GM18870 (cell line): Measurements from ENCODE around the gene BUB1B.
"Not testable (repeated sequence)": the region's sequence is repeated elsewhere in the genome, so short reads cannot be mapped to it uniquely, and the experiment has no call there.

Source experiments
- ATAC-seq: cut with Tn5 transposase; IDR thresholded peaks from one replicate; pipeline ENCODE4 v1.9.1; 2021; ENCODE audit warnings: moderate library complexity; ENCODE audit not compliant: unreplicated experiment

The BUB1B gene

GRCh38 chr15:40135846-40136450 lies 24.9 kb upstream of the BUB1B start:
- not testable (repeated sequence) for ATAC-seq

GRCh38 chr15:40136470-40137302 lies 24.2 kb upstream of the BUB1B start:
- no peak for ATAC-seq

DNA sequence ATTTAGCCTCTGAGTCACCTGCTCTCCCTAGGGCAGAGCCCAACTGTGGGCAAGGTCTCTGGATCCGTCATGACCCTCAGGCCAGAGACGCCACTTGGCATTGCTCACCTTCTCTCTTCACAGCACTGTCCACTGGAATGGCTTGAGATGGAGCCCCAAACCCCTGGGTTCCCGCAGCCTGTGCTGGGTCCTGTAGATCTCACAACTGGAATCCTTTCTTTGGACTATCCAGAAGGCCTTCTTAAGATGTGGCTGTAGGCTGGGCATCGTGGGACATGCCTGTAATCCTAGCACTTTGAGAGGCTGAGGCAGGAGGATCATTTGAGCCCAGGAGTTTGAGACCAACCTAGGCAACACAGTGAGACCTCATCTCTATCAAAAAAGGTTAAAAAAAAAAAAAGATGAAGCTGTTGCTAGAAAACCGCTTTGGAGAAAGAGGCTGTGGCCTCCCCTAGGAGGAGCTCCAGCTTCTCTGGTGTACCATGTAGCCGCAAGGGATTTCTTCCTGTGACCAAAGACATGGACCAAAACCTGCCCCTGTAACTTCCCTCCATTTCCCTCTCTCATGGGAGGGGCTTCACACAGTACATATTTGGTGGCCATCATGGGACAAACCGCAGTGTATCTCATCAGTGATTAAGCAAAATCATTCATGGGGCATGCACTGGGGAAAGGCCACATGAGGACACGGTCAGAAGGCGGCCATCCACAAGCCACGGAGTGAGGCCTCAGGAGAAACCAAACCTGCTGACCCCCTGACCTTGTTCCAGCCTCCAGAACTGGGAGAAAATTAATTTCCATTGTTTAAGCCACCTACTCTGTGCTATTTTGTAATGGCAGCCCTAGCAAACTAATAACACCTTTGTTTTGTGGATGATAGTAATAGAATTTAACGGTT lies 23.3 kb upstream of the BUB1B start:
- no peak for ATAC-seq

DNA sequence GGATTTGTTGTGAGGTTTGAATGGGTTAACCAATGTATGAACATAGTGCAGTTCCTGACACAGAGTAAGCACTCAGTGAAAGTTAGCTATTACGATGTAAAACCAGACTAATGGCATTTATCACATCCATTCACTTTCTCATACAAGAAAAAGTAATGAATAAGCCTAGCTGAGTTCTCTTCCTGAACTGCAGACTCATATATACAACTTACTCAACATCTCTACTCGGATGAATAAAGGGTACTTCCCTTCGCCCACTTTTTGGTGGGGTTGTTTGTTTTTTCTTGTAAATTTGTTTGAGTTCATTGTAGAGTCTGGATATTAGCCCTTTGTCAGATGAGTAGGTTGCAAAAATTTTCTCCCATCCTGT lies 22.7 kb upstream of the BUB1B start:
- ATAC-seq = not testable (repeated sequence)

GRCh38 chr15:40142428-40142827 lies 18.4 kb upstream of the BUB1B start:
- no peak for ATAC-seq

DNA sequence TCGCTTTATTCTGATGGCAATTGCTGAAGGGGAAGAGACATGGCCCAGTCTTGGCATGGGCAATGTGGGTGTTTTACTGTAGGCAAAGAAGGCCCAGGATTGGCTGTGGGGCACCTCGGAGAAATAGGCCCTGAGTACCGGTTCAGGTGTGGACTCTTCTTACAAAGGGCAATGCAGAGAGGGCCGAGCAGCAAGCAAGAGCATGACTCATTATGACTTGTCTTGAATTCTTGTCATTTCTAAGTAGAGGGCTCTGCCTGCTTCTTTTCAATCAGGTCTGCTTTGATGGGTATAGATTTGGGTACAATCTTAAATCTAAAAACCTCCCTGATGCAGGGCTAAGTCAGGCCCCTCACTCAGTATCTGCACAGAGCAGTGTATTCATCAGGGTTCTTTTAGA lies 14.8 kb upstream of the BUB1B start:
- ATAC-seq = no peak

- no peak for ATAC-seq
These were observed 11.5 kb upstream of the BUB1B start for GRCh38 chr15:40149339-40149738.

DNA sequence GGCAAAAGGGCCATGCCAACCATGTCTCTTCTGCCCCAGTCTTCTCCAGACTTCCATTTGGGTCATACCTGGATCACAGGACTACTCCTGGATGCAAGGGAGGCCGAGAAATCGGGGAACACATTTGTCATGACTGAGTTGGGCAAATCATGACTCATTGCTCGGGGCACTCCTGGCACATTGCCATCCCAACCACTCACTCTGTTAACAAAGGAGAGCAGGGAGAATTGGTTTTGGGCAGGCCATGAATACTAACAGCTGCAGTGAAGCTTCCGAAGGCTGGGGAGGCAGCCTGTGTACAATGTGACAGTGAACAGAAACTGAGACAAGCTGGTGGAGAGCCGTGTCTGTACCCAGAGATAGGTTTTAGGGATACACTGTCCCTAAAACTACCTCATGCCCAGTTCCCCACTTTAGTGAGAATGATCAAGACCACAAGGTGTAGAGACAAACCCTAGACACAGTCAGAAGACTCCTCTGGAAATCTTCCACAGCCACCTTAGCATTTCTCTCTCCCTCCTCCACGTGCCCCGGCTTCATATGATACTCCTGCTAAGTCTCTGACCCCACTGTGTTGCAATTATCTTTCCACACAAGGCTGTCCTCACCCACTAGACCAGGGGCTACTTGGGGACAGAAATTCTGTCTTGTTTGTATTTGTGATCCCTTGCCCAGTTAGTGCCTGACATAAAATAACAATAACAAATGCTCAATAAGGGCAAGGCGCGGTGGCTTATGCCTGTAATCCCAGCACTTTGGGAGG lies 10.5 kb upstream of the BUB1B start:
- no peak for ATAC-seq

- ATAC-seq = no peak
These were observed 9.4 kb upstream of the BUB1B start for GRCh38 chr15:40151499-40151898.

DNA sequence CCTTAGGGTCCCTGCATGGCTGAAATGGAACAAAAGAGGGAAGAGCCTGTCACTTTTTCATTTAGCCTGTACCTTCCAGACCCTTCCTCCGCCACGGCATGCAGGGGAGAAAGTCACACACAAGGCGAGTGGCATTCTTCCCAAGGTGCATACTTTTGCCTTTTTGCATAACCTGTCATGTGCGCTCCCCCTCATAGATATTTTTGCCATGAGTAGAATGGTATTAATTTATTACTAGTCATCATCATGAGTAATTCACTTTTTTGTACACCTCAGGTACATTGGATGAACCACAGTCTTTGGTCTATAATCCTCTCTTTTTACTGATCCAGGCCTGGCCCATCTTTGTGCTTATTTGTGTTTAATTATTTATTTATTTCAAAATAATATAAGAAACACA lies 8.9 kb upstream of the BUB1B start:
- no peak for ATAC-seq

DNA sequence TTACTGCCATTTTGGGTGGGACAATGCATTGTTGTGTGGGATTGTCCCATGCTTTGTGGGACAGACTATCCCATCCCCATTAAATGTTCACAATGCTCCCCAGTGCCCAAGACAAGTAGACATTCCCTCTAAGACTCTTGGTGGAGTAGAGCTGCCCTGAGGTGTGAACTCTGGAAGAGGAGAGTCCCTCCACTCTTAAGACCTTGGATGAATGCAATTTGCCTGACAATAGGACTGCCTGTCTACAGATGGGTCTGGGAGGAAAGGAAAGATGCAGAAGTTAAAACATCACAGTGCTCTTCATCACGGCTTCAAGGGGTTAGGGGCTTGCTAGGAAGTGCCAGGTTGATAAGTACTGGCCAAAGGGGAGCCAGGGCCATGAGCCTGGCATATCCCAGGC lies 6.0 kb upstream of the BUB1B start:
- ATAC-seq = not testable (repeated sequence)

DNA sequence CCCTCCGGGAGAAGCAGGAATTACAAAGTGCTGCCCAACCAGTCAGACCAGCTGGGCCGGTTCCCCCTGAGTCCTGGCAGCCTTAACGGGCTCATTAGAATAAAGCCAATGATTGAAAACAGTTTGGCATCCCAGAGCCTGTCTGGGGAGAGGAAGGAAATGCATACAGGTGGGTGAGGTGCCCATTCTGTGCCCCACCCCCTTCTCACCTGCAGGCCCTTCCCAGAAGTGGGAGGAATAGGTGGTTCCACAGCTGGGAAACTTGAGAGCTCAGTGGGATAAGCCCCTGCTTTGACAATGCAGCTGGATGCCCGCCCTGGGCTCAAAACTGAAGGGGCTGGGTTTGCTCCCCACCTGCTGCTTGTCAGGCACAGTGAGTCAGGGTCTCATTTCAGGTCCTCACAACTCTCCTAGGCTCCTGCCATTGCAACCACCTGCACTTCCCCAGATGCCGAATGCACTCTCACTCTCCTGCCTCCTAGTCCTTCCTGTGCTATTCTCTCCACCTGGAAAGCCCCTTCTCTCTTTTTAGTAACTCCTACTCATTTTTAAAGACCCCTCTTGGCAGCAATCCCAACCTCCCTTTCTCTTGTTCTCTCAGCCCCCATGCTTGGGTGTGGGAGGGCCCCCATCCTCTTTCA lies 5.5 kb upstream of the BUB1B start:
- ATAC-seq = no peak

DNA sequence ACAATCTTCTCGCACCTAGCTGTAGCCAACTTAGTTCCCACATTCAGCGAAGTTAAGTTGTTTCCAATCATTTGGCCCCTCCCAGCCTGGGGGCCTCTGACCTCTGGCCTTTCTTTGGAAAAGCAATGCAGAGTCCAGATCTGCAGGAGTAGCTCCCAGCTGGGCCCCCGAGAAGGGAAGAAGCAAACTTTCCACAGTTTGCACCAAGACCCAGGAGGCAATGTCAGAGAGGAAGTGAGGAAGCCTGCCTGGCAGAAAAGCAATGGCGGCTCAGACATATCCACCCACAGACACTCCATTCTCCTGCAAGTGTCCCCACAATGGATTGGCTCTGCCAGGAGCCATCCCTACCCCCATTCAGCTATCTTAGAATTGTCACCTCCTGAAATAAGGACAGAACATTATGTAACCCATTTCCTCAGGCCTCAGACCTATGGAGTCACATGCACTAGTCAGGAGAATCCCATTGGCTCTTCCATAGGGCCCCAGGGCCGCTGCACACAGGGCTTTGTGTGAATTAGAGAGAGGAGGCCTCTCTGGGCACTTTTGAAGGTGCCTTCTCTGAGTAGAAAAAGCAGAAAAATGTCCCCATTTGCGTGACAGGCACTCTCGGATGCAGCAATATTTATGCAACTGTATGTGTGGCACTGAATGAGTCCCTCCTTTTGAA lies 3.0 kb upstream of the BUB1B start:
- no peak for ATAC-seq

DNA sequence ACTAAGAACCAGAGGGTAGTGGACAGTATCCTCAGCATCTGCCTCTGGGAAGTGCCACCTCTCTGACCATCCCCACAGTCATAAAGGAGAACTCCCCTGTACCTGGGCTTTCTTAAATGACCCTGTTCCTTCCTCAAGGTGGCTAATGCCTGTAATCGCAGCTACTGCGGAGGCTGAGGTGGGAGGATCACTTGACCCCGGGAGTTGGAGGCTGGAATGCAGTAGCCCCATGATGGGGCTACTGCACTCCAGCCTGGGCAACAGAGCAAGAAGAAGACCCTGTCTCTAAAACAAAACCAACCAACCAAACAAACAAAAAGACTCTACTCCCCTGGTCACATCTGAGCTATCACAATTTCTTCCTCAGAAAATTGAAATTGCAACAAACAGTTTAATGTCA lies 848 bp upstream of the BUB1B start:
- no peak for ATAC-seq

- no peak for ATAC-seq
These were observed 973 bp downstream of the BUB1B start for GRCh38 chr15:40161693-40162391.

- no peak for ATAC-seq
These were observed 1.7 kb downstream of the BUB1B start for GRCh38 chr15:40162552-40162951.

- no peak for ATAC-seq
These were observed 3.0 kb downstream of the BUB1B start for GRCh38 chr15:40163657-40164416.

DNA sequence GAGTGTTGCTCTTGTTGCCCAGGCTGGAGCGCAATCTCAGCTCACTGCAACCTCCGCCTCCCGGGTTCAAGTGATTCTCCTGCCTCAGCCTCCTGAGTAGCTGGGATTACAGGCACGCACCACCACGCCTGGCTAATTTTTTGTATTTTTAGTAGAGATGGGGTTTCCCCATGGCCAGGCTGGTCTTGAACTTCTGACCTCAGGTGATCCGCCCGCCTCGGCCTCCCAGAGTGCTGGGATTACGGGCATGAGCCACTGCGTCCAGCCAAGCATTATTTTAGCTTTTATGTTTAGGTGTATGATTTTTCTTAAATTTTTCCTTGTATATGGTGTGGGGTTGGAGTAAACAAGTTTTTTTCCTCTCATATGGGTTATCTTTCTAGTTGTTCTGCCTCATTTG lies 6.5 kb downstream of the BUB1B start:
- ATAC-seq = not testable (repeated sequence)

DNA sequence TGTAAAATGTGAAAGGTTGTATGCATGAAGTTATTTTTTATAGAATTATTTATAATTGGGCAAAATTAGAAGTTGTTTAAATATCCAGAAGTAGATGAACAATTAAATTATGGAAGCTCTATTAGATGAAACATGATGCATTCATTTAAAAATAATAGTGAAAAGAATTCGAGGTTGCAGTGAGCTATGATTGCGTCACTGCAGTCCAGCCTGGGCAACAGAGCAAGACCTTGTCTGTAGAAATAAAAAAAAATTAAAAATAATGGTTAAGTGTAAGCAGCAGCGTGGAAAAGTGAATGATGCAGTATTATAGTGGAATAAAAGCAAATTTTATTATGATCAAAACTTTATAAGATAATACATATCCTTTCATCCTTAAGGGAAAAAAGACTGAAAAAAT lies 14.3 kb downstream of the BUB1B start:
- ATAC-seq = no peak
